ENCODE measurements around the gene COASY.

The COASY gene

DNA sequence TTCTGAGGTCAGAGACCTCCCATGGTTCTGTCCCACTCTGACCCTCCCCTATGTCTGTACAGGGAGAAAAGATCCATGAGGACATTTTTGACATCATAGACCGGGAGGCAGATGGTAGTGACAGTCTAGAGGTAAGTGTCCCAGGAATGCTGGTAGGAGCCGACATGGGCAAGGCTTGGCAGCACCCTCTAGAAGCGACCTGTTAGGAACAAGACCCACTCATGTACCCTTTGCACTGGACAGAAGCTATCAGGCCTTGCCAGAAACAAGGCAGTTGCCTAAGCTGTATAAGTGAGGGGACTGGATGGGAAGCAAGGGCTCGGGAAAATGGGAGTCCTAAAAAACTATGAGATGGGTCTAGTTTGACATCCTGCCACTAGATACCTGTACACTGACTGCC is 50.1 kb downstream of the COASY start:
- no peak overlapping the region for H3K27ac ChIP-seq
- peaks cover 27 to 33% of the 10 kb centered on the region in 2 experiments for H3K4me1 ChIP-seq (ENCODE audit: control insufficient read depth in 1 of 2, insufficient read depth in 1 of 2, low read depth in 1 of 2, low read length in 1 of 2)
- no peaks in the 10 kb centered on the region for H3K9me3 ChIP-seq
- TF ChIP-seq, protein P1, sequence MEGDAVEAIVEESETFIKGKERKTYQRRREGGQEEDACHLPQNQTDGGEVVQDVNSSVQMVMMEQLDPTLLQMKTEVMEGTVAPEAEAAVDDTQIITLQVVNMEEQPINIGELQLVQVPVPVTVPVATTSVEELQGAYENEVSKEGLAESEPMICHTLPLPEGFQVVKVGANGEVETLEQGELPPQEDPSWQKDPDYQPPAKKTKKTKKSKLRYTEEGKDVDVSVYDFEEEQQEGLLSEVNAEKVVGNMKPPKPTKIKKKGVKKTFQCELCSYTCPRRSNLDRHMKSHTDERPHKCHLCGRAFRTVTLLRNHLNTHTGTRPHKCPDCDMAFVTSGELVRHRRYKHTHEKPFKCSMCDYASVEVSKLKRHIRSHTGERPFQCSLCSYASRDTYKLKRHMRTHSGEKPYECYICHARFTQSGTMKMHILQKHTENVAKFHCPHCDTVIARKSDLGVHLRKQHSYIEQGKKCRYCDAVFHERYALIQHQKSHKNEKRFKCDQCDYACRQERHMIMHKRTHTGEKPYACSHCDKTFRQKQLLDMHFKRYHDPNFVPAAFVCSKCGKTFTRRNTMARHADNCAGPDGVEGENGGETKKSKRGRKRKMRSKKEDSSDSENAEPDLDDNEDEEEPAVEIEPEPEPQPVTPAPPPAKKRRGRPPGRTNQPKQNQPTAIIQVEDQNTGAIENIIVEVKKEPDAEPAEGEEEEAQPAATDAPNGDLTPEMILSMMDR (IDR thresholded peaks at IDR 0.05): no peak
- H3K36me3 ChIP-seq: peaks cover 33% of the 10 kb centered on the region
- H3K4me3 ChIP-seq (ENCODE audit: low read depth in 1 of 2, low read length in 1 of 2): no peak overlapping the region
- H3K27me3 ChIP-seq: no peaks in the 10 kb centered on the region

DNA sequence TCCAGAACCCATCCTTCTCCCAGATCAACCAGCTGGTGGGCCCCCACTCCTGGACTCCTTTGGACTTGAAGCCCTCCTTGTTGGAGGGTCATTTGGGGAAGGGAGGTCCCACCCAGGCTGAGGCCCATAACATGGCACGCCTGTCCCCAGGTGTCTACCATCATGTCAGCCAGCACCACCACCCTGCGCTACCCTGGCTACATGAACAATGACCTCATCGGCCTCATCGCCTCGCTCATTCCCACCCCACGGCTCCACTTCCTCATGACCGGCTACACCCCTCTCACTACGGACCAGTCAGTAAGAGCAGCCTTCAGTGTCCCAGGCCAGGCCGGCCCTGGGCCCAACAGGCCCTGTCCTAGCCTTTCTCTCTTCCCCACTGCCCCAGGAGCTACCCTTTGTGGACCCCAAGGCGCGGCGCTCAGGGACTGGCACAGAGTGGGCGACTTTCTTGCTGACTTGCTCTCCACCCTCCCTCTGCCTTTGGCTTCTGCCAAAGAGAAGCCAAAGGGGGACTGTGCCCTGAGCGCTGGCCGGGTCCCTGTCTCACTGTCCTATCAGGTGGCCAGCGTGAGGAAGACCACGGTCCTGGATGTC is 51.8 kb downstream of the COASY start:
- TF ChIP-seq, protein P1 (IDR thresholded peaks at IDR 0.05): no peak
- no peaks in the 10 kb centered on the region for H3K27me3 ChIP-seq
- no peak overlapping the region for H3K27ac ChIP-seq
- peaks cover 10 to 15% of the 10 kb centered on the region in 2 experiments for H3K4me1 ChIP-seq (ENCODE audit: control insufficient read depth in 1 of 2, insufficient read depth in 1 of 2, low read depth in 1 of 2, low read length in 1 of 2)
- H3K36me3 ChIP-seq: peaks cover 33% of the 10 kb centered on the region
- H3K9me3 ChIP-seq: no peaks in the 10 kb centered on the region
- no peak overlapping the region for H3K4me3 ChIP-seq (ENCODE audit: low read depth in 1 of 2, low read length in 1 of 2)
